GM18868 (cell line): Measurements from ENCODE around the gene HOXA10.

Experiments used
- ATAC-seq: cut with Tn5 transposase; IDR thresholded peaks from one replicate; pipeline ENCODE4 v1.9.1; 2021; ENCODE audit warnings: mild to moderate bottlenecking, moderate library complexity; ENCODE audit not compliant: unreplicated experiment

The HOXA10 gene

GRCh38 chr7:27173956-27174873 is at the start of gene HOXA10:
TSS of gene HOXA10 (minus strand) at chr7:27174320. CDS start at chr7:27174306, 14 bp downstream.
- no peak for ATAC-seq

DNA sequence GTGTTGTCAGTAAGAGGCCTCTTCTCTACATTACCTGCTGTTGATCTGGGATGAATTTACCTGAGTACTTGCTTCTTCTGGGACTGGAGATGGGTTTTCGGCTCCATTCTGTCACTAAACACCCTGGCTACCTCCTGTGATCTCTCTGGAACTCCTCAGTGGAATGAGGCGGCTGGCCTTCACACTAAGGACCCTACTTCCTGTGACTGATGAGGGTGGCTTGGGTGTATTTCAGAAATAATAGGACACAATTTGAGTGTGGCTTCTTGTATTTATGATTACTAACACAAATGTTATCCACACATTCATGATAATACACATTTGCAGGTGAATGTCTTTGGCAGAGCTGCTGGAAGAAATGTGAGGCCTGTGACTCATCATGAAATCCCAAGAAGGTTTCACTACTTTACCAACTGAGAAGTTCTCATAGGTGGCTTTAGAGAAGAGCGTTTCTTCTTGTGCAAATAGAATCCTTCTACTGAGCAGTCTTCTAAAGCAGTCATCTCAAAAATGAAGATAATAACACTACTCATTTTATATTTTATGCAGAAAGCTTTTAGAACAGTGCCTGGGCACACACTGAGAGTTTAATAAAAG is 47.2 kb upstream of the HOXA10 start:
- peak; percentile 91 for ATAC-seq

DNA sequence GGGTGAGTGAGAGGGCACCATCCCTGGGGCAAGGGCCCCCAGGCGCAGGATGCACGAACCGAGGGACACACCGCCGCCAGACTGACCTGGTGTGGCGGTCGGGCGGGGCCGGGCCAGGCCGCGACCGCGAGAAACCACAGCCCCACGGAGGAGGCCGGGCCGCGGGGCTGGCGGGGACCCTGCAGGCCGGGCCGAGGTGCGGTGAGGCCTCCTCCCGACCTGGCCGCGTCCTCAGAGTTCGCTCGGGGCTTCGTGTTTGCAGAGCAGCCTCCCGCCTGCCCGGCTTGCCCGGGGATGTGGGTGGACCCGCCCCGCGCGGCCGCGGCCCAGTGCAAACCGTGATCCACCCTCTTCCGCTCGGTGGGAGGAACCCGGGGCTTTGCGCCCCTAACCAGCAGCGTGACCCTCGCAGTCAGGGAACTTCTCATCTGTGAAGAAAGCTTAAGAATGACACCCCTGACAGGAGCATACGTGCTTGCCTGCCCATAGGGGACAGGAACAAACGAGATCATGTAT is 46.4 kb upstream of the HOXA10 start:
- no peak for ATAC-seq

GRCh38 chr7:27219821-27220220 is 45.7 kb upstream of the HOXA10 start:
- no peak for ATAC-seq

DNA sequence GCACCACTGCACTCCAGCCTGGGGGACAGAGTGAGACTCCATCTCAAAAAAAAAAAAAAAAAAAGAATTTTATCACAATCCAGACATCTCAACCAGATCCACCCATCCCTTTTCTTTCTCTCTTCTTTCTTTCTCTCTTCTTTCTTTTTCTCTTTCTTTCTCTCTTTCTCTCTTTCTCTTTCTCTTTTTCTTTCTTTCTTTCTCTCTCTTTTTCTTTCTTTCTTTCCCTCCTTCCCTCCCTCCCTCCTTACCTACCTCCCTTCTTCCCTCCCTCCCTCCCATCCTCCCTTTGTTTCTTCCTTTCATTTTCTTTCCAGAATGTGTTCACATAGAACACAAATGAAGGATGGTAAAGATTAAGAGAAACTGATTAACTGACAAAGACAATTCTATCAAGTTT is 43.8 kb upstream of the HOXA10 start:
- ATAC-seq = no peak

DNA sequence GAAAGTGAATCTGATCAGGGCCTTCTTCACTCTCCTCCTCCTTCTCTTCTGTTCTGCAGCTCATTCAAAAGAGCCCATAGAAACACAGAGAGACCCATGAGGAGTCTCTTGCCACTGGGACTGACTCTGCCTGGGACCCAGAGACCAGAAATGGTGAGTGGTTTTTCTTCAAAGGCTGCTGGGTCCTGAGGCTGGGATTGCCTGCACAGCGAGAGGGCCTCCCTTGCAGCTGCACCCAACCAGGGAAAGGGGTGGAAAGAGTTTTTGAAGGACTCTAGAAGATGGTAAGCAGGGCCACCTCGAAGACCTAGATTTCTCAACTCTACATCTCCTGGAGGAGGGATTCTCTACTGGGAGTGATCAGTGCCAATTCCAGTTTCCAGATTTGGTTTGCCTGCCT is 41.2 kb upstream of the HOXA10 start:
- no peak for ATAC-seq

DNA sequence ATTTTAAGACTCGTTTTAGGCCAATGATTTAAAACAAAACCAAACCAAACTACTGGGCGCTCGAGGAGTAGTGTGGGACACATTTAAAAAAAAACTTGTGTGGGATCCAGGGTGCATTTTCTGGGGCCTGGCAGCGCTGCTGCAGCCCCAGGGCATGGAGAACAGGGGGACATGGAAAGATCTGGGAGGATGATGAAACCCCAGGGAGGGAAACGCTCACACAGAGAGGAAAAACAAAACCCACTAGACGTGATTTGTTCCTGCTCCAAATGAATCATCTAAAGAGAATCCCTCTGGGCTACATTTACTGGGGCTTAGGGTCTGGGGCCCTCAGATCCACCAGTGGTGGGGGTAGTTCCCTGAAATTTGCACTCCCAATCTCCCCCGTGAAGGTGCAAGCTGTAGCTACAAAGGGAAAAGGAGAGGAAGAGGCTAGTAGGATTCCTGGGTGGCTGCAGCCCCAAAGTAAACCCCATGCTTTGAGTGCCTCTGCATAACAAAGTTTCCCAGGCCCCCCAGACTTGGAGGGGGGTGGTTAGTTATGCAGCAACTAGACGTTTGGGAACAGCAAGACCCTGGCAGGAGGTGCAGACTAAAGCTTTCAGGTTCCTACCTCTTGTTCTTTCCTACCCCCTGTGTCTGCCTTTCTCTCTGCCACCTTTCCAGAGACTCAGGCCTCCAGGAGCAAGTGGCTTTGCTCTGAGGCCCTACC is 40.3 kb upstream of the HOXA10 start:
- no peak for ATAC-seq

DNA sequence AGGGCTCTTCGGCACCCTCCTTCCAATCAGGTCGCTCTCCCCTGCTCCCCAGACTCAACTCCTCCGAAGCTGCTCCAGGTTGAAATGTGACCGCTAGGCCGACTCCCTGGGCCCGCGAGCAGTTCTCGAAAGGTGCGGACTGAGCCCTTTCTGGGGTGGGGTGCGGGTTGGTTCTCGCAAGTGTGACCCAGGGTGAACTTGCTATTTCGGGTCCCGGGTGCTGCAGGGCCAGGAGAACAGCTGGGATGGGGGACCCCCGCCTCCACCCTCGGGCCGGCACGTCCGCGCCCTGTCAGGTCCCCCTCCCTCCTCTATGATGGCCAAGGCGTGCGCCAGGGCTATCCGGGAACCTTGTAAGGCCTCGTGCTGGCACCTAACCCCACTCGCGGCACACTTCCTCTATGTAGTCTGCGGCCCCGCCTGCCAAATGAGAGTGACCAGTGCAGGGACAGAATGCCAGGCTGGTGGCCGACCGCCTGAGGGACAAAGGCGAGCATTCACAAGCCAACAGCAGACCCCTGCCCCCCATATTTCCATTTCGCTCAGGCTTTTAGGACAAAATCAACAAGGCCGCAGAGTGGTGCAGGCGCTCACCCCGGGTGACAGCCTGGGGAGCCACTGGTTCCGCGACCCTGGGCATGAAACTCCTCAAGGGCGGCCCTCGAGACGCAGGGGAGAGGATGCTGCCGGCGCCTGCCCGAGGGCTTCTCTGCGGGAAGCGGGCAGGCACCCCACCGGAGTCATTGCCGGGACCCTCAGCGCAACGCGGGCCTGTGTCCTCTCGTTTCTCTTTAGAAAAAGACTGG is 39.5 kb upstream of the HOXA10 start:
- no peak for ATAC-seq

DNA sequence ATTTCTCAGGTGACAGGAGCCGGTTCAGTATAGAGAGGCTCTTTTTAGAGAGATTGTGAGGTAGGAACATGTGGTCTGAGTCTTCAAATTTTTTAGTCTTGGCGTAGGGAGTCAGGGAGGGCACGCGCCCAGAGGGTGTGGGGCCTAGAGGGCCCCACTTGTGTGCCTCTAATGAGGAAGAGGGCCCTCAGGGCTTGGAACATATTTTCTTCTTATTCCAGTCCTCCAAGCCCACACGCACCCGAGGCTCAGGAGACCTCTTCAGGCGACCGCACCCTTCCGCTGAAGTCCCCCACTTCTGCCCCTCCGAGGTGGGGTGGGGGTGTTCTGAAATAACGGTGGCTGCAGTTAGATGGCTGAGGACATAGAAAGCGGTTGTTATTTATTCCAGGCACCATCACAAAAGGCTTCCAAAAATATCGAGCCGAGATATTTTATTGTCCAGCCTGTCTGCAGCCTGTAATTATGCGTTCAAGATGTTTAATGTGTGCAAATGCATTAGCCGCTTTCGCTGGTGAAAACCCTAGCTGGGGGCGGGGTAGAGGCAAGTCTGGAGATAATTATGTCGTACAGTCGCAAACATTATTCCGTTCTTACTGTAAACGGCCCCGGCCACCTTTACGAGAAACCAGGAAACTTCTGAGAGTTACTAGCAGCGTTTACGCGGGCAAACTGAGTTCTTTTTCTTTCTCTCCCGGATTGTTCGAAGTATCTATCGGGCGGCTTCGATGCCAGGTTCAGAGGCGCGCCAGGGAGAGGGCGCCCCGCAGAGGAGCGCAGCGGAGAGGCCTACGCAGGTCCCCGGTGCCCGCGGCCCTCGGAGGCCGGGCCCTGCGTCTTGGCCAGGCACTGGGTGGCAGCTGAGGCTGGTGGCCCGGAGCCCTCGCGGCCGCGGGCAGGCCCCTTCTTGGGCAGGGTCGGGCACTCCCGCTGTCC is 38.6 kb upstream of the HOXA10 start:
- ATAC-seq = no peak

DNA sequence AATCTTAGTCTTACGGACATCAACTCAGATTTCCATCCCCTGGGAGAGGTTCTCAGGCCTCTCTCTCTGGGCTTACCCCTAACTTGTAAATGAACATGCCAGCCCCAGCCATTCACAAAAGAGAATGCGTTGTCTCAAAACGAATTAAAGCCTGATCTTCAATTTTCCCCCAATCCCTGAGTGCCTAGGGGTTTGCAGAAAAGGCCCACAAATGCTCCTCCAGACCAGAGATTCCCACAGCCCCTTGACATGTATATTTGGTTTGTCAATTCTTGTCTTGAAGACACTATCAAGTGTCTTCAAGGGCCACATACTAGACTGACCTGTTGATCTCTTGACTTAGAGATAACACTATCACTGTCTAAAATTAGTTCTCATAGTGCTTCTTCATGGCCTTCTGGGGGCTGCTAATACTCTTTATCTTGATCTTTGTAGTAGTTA is 37.7 kb upstream of the HOXA10 start:
- ATAC-seq = no peak

- ATAC-seq = no peak
These were observed 36.9 kb upstream of the HOXA10 start for GRCh38 chr7:27211084-27211446.

GRCh38 chr7:27210441-27211083 is 36.4 kb upstream of the HOXA10 start:
- ATAC-seq = no peak

GRCh38 chr7:27209933-27210440 is 35.9 kb upstream of the HOXA10 start:
- no peak for ATAC-seq

- ATAC-seq = no peak
These were observed 34.9 kb upstream of the HOXA10 start for GRCh38 chr7:27208998-27209397.

GRCh38 chr7:27207348-27207985 is 33.3 kb upstream of the HOXA10 start:
- ATAC-seq = no peak

DNA sequence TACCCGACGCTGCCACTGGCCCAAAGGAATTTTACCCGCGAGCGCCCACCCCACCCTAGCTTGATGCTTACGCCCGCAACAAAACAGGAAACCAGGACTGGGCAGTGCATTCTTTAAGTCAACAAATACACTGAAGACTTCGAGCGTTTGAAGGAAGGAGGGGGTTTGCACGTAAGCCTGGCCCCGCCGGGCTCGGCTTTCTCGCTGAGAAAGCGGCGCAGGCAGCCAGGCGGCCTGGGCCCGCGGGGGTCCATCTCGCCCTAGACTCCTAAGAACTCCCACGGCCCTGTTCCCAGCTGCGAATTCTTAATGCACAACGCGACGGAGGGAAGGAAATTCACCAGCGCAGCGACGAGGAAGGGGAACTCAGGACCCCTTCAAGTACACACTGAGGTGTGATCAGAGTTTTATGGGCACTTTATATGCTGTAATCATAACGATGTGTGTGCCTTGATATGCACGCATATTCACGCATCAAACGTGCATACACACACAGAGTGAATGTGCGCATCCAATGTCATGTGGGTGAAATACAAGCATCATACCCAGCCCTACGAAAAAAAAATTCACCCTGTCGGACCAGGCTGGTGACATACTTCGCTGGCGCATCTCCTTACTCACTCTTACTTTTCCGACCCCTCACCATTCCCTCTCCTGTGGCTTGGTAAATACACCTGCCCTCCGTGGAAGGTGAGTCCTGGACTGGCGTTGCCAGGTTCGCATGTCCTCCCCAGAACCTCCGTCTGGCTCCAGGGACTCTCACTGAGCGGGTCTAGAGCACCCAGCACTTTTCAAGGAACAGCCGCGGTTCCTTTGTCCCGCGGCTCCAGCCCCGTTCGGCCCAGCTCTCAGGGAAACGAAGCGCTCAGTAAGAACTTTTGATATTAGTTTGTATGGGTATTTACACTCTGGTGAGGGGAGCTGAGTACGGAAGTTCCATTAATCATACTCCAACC is 31.5 kb upstream of the HOXA10 start:
- no peak for ATAC-seq

- ATAC-seq = no peak
These were observed 30.8 kb upstream of the HOXA10 start for GRCh38 chr7:27204851-27205322.
